Mesenchymal stem cell (in vitro differentiated cells and primary cell): Measurements from ENCODE around the gene LFNG.

Source experiments
- DNase-seq: peaks from one replicate; pipeline ENCODE4 v3.0.0-alpha.2; 2013
- H2AFZ ChIP-seq: one replicate; pipeline ENCODE4 v1.6.1; 2013; ENCODE audit warnings: low read depth, mild to moderate bottlenecking, control low read depth, inconsistent platforms, low read length, moderate library complexity
- H2AK5ac ChIP-seq: 2 replicates; pipeline ENCODE4 v1.6.1; 2013; ENCODE audit warnings: low read length, moderate library complexity, mild to moderate bottlenecking, inconsistent platforms; ENCODE audit not compliant: severe bottlenecking
- H2BK120ac ChIP-seq: one replicate; pipeline ENCODE4 v1.6.1; 2013; ENCODE audit warnings: low read depth, mild to moderate bottlenecking, inconsistent platforms, low read length, moderate library complexity
- H2BK12ac ChIP-seq, 2 experiments: one replicate each; pipeline ENCODE4 v1.6.1; 2013; ENCODE audit warnings: inconsistent platforms in 2 of 2, low read length in 2 of 2, mild to moderate bottlenecking in 2 of 2, moderate library complexity in 2 of 2, control low read depth in 1 of 2
- H2BK15ac ChIP-seq: one replicate; pipeline ENCODE4 v1.6.1; 2013; ENCODE audit warnings: mild to moderate bottlenecking, low read depth, inconsistent platforms; ENCODE audit not compliant: poor library complexity, severe bottlenecking
- H2BK5ac ChIP-seq: 2 replicates; pipeline ENCODE4 v1.6.1; 2013; ENCODE audit warnings: low read depth, mild to moderate bottlenecking, low read length, control low read depth, inconsistent platforms; ENCODE audit not compliant: poor library complexity, severe bottlenecking
- H3K14ac ChIP-seq, 2 experiments: one replicate each; pipeline ENCODE4 v1.6.1; 2013; ENCODE audit warnings: inconsistent platforms in 2 of 2, low read length in 2 of 2, control low read depth in 1 of 2, mild to moderate bottlenecking in 1 of 2, moderate library complexity in 1 of 2
- H3K18ac ChIP-seq, 2 experiments: one replicate each; pipeline ENCODE4 v1.6.1; 2013; ENCODE audit warnings: inconsistent platforms in 2 of 2, low read length in 2 of 2, control low read depth in 1 of 2, low read depth in 1 of 2, mild to moderate bottlenecking in 1 of 2
- H3K23ac ChIP-seq, 2 experiments: one replicate each; pipeline ENCODE4 v1.6.1; 2013; ENCODE audit warnings: inconsistent platforms in 2 of 2, low read length in 2 of 2, mild to moderate bottlenecking in 2 of 2, moderate library complexity in 2 of 2, control low read depth in 1 of 2
- H3K27ac ChIP-seq: 2 replicates; pipeline ENCODE4 v1.5.1; 2013; ENCODE audit warnings: mild to moderate bottlenecking, moderate library complexity, low read length, control low read depth, inconsistent platforms; ENCODE audit not compliant: poor library complexity, severe bottlenecking
- H3K27me3 ChIP-seq, 2 experiments: 2 replicates each; pipeline versions ENCODE4 v1.6.1 to v1.7.0; 2013; ENCODE audit warnings: low read length in 2 of 2, mild to moderate bottlenecking in 2 of 2, moderate library complexity in 2 of 2, control low read depth in 1 of 2, inconsistent platforms in 1 of 2; ENCODE audit not compliant: control insufficient read depth in 1 of 2, insufficient read depth in 1 of 2
- H3K36me3 ChIP-seq, 2 experiments: 2 replicates each; pipeline versions ENCODE4 v1.6.1 to v1.7.0; 2013; ENCODE audit warnings: low read length in 2 of 2, control low read depth in 1 of 2, inconsistent platforms in 1 of 2, low read depth in 1 of 2, mild to moderate bottlenecking in 1 of 2; ENCODE audit not compliant: insufficient read depth in 2 of 2, control insufficient read depth in 1 of 2
- H3K4ac ChIP-seq, 2 experiments: one replicate each; pipeline ENCODE4 v1.6.1; 2013; ENCODE audit warnings: inconsistent platforms in 2 of 2, low read length in 2 of 2, mild to moderate bottlenecking in 2 of 2, moderate library complexity in 2 of 2, control low read depth in 1 of 2, low read depth in 1 of 2
- H3K4me1 ChIP-seq: 2 replicates; pipeline ENCODE4 v1.6.1; 2013; ENCODE audit warnings: low read depth, low read length, control low read depth; ENCODE audit not compliant: control insufficient read depth, insufficient read depth
- H3K4me2 ChIP-seq: 2 replicates; pipeline ENCODE4 v1.6.1; 2013; ENCODE audit warnings: low read length, mild to moderate bottlenecking, inconsistent platforms; ENCODE audit not compliant: poor library complexity, severe bottlenecking
- H3K4me3 ChIP-seq, 2 experiments: 2 replicates each; pipeline versions ENCODE4 v1.5.1 to v1.7.0; 2013; ENCODE audit warnings: low read length in 2 of 2, mild to moderate bottlenecking in 2 of 2, control low read depth in 1 of 2, low read depth in 1 of 2; ENCODE audit not compliant: insufficient read depth in 1 of 2
- H3K79me1 ChIP-seq: replicated peaks from 2 replicates; pipeline ENCODE4 v1.6.1; 2013; ENCODE audit warnings: mild to moderate bottlenecking, control low read depth, low read length, inconsistent platforms; ENCODE audit not compliant: poor library complexity, severe bottlenecking
- H3K9ac ChIP-seq: 2 replicates; pipeline ENCODE4 v1.7.0; 2013; ENCODE audit warnings: mild to moderate bottlenecking, low read length, moderate library complexity
- H3K9me3 ChIP-seq: 2 replicates; pipeline ENCODE4 v1.7.0; 2013; ENCODE audit warnings: mild to moderate bottlenecking, low read length; ENCODE audit not compliant: control insufficient read depth
- H4K8ac ChIP-seq: one replicate; pipeline ENCODE4 v1.6.1; 2013; ENCODE audit warnings: inconsistent platforms, mild to moderate bottlenecking, low read length, moderate library complexity
- H4K91ac ChIP-seq: one replicate; pipeline ENCODE4 v1.6.1; 2013; ENCODE audit warnings: mild to moderate bottlenecking, low read length, inconsistent platforms
- WGBS: methylation state at CpG from one replicate; pipeline ENCODE4 v1.1.7; 2013; ENCODE audit warnings: mixed read lengths; 5-methylcytosine and 5-hydroxymethylcytosine counted together

LFNG gene

DNA sequence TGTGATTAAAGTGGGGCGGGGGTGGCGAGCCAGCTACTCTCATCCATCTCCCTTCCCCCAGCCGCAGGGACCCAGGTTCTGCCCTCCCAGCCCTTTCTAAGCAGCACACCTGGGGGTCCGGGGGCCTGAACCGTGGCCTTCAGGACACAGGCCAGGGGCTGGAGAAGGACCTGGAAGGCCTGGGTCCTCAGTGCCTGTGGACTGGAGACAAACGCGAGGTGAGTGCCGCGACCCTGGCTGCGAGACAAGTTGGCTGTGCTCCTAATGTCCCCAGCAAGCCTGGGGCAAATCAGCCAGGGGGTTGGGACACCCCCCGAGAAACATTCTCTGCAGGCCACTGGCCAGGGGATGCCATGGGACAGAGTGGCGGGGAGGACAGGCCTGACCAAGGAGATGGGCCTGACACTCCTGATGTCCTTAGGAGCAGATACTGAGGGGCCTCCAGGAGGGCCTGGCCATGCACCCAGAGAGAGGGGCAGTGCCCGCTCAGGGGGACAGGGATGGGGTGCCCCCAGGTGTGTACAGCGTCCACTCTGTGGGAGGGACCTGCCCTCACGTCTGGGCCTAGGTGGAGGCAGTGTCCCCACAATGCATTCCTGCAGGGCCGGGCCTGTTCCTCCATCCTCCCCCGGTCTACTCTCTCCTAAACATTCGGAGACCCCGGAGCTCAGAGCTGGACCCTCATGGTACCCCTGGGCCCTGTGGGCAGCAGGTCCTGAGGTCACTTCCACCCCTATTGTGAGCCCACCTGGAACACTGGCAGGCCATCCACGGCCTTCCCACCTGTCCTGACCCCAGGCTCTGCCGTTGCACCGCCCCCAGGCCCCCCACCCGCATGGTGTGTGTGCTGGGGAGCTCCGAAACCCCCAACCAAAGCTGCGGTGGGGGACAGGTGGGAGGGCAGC is 22.7 kb downstream of the LFNG start:
- H3K27ac ChIP-seq = no peak overlapping the region
- H2BK5ac ChIP-seq = no peak overlapping the region
- H3K4me1 ChIP-seq = peaks cover 7% of the 10 kb centered on the region
- H3K9ac ChIP-seq = no peak overlapping the region
- no peak for DNase-seq
- H3K4me3 ChIP-seq = no peak overlapping the region
- H2BK15ac ChIP-seq = no peak overlapping the region
- no peak overlapping the region for H2BK12ac ChIP-seq
- no peak overlapping the region for H2AK5ac ChIP-seq
- no peaks in the 10 kb centered on the region for H3K9me3 ChIP-seq
- peaks cover 6% of the 10 kb centered on the region for H3K79me1 ChIP-seq
- H4K8ac ChIP-seq = no peak overlapping the region
- no peak overlapping the region for H3K4me2 ChIP-seq
- H3K18ac ChIP-seq = no peak overlapping the region
- H3K4ac ChIP-seq = no peak overlapping the region
- no peak overlapping the region for H2BK120ac ChIP-seq
- no peaks in the 10 kb centered on the region for H3K27me3 ChIP-seq
- no peak overlapping the region for H3K23ac ChIP-seq
- H3K14ac ChIP-seq = no peak overlapping the region
- WGBS = 96% methylated on average over 25 of the region's 25 CpGs
- H2AFZ ChIP-seq = no peak overlapping the region
- H3K36me3 ChIP-seq = peaks cover 63 to 88% of the 10 kb centered on the region in 2 experiments
- H4K91ac ChIP-seq = no peak overlapping the region

DNA sequence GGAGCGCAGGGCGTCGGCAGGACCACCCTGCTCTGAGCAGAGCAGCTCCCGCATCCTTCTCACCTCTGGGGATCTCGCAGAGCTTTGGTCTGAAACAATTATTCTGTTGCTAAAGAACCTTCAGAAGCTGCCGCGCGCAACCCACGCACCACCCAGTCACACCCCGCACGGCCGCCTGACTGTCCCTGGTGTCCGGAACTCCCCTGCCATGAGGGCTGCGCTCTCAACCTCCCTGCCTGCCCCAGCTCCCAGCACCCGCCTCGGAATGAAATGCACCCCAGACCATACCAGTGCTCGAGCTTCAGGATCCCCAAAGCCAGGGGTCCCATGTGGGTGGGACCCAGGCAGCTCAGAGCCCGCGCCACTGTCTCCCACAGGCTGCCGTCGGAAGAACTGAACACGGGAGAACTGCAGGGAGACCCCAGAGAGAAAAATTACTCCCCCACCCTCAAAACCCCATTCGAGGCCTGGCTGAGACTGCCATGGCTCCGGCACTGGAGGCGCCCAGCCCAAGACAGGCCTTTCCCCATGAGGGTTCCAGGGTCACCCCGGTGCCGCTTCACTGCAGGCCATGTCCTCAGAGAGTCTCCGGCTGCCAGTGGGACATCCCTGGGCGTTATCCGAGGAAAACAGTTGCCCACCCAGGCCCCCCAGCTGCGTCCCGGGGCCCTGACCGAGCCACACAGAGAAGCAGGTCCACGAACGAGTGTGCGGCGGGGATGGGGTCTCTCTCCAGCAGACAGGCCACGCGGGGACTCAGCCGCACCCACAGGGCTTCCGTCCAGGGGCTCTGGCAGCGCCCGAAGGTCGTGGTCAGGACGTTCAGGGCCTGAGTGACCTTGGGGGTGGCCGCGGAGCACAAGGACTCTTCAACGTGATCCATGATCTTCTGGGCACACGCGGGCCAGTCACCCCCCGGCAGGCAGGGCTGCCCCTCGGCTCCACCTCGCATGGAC is 23.6 kb downstream of the LFNG start:
- no peak overlapping the region for H3K9ac ChIP-seq
- peaks cover 14% of the 10 kb centered on the region for H3K79me1 ChIP-seq
- H2AK5ac ChIP-seq = no peak overlapping the region
- H3K27ac ChIP-seq = no peak overlapping the region
- no peak overlapping the region for H3K4me3 ChIP-seq
- H3K14ac ChIP-seq = no peak overlapping the region
- H2AFZ ChIP-seq = no peak overlapping the region
- H4K91ac ChIP-seq = no peak overlapping the region
- peaks cover 7% of the 10 kb centered on the region for H3K4me1 ChIP-seq
- H2BK5ac ChIP-seq = no peak overlapping the region
- no peak overlapping the region for H2BK12ac ChIP-seq
- no peak overlapping the region for H3K18ac ChIP-seq
- no peak overlapping the region for H2BK120ac ChIP-seq
- no peak overlapping the region for H3K4ac ChIP-seq
- 94% methylated on average over 50 of the region's 53 CpGs for WGBS
- H3K27me3 ChIP-seq = no peaks in the 10 kb centered on the region
- H3K9me3 ChIP-seq = no peaks in the 10 kb centered on the region
- no peak overlapping the region for H3K23ac ChIP-seq
- DNase-seq = no peak
- H3K36me3 ChIP-seq = peaks cover 66 to 87% of the 10 kb centered on the region in 2 experiments
- H4K8ac ChIP-seq = no peak overlapping the region
- no peak overlapping the region for H3K4me2 ChIP-seq
- peak overlapping the region; percentile 31 for H2BK15ac ChIP-seq

DNA sequence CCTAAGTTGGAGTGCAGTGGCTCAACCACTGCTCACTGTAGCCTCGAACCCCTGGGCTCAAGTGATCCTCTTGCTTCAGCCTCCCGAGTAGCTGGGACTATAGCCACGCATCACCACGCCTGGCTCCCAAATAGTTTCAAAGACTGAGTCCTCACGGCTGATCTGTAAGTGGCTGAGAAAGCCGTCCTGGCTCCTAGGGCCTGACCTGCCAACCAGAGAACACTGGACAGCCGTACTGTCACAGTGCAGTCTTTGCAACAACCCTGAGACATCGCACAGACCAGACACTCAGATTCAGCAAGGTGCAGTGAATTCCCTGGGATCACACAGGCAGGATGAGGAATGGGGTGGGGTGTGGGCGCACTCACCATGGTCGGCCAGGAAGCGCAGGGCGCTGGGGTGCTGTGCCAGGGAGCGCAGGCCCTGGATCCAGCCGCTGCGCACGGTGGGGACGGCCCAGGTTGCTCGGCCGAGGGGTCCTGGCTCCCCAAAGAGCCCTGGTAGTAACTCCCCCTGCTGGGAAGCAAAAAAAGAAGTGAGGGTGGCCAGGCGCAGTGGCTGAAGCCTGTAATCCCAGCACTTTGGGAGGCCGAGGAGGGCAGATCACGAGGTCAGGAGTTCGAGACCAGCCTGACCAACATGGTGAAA is 25.1 kb downstream of the LFNG start:
- Histone ChIP-seq H3K18ac (no peak overlapping the region), H2BK5ac (no peak overlapping the region), H3K14ac (no peak overlapping the region), H3K9me3 (no peaks in the 10 kb centered on the region), H4K91ac (no peak overlapping the region), H2BK120ac (no peak overlapping the region), H3K9ac (no peak overlapping the region), H3K4me2 (no peak overlapping the region), H3K79me1 (peaks cover 17% of the 10 kb centered on the region), H3K27ac (no peak overlapping the region), H2BK12ac (no peak overlapping the region), H2BK15ac (no peak overlapping the region), H3K4ac (no peak overlapping the region), H2AFZ (no peak overlapping the region), H2AK5ac (no peak overlapping the region), H3K27me3 (no peaks in the 10 kb centered on the region), H3K36me3 (peaks cover 64 to 80% of the 10 kb centered on the region in 2 experiments), H3K23ac (no peak overlapping the region), H3K4me1 (peaks cover 3% of the 10 kb centered on the region), H4K8ac (no peak overlapping the region), H3K4me3 (no peak overlapping the region)
- no peak for DNase-seq
- WGBS = 98% methylated on average over 21 of the region's 23 CpGs
